GM06990 (cell line): ENCODE results near the gene PSME2.

Experiments used
- DNase-seq: peaks from one replicate; pipeline ENCODE4 v3.0.0-alpha.2; 2011; ENCODE audit not compliant: insufficient read length; ENCODE audit errors: extremely low read depth
- H3K27me3 ChIP-seq: replicated peaks from 2 replicates; pipeline ENCODE4 v1.6.0; 2011; ENCODE audit warnings: low read length; ENCODE audit not compliant: control insufficient read depth, insufficient read depth
- H3K36me3 ChIP-seq: 2 replicates; pipeline ENCODE4 v1.5.1; 2011; ENCODE audit warnings: low read length; ENCODE audit not compliant: control insufficient read depth, insufficient read depth
- H3K4me3 ChIP-seq: replicated peaks from 2 replicates; pipeline ENCODE4 v1.5.1; 2011; ENCODE audit warnings: low read depth, mild to moderate bottlenecking, control low read depth, low read length
- TF ChIP-seq, protein P1 (sequence below): IDR thresholded peaks from 2 replicates; pipeline ENCODE4 v1.5.1; 2011; ENCODE audit warnings: low read length, control low read depth, mild to moderate bottlenecking, inconsistent platforms; ENCODE audit not compliant: insufficient read depth, poor library complexity, severe bottlenecking

Gene PSME2

DNA sequence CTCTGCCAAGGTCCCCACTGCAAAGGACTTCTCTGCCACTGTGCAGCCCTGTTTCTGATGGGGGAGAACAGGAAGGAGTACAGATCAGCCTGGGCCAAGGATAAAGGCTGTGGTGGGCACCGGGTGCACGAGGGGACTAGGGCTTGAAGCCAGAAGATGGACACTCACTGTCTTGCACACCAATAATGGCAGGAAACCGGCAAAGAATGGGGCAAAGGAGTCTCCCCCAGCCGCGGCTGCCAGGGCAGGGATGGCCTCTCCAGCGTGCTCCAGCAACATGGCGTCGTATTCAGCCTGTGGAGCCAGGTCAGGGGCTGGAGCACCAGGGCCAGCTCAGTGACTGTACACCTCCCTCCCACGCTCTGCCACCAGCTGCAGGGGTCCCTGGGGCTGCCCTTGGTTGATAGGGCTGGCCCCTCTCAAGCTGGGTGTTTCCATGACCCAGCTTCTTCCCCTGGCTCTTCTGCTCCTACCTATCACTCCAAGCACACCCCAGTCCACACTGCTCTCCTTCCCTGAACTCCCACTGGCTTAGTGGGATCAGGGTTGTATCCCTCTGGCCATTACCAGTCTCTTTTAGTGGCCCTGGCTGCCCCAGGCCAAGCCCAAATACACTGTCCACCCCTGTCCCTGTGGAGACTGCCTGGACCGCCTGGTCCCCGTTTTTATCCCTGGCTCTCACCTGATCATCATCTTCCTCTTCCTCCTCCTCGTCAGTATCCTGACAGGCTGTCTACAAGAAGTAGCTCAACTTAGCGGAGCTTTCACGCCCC lies 35.9 kb upstream of the PSME2 start:
- TF ChIP-seq, protein P1, sequence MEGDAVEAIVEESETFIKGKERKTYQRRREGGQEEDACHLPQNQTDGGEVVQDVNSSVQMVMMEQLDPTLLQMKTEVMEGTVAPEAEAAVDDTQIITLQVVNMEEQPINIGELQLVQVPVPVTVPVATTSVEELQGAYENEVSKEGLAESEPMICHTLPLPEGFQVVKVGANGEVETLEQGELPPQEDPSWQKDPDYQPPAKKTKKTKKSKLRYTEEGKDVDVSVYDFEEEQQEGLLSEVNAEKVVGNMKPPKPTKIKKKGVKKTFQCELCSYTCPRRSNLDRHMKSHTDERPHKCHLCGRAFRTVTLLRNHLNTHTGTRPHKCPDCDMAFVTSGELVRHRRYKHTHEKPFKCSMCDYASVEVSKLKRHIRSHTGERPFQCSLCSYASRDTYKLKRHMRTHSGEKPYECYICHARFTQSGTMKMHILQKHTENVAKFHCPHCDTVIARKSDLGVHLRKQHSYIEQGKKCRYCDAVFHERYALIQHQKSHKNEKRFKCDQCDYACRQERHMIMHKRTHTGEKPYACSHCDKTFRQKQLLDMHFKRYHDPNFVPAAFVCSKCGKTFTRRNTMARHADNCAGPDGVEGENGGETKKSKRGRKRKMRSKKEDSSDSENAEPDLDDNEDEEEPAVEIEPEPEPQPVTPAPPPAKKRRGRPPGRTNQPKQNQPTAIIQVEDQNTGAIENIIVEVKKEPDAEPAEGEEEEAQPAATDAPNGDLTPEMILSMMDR: no peak
- DNase-seq: no peak
- no peaks in the 10 kb centered on the region for H3K27me3 ChIP-seq
- H3K36me3 ChIP-seq: peaks cover 77% of the 10 kb centered on the region
- H3K4me3 ChIP-seq: no peak overlapping the region

DNA sequence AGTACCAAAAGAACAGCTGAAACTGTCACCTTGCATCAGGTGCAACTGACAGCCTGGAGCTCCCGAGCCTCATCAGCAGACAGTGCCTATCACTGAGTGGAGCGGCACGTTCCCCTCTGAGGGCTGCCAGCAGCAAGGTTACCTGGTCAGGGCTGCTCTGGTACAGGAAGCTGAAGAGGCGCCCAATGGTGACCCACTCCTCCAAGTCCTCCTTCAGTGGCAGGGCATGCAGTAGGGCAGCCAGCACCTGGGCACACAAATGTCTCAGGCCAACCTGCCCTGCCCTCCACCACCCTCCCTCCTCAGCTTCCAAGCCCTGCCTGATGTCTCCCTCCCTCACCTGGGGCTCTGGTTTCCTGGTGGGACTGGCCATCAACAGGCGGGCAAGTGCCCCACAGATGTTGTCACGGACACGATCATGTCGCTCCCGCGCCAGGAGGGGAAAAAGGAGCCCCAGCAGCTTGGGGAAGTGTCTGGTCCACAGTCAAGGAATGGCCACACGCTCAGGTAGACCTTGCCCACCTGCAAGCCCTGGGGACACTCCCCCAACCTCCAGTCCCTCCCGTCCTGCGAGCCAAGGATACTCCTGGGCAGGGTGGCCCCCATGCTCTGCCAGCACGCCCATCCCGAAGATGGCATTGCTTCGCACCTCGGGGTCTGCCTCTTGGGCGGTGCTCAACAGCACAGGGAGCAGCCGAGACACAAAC lies 35.1 kb upstream of the PSME2 start:
- TF ChIP-seq, protein P1: no peak
- H3K4me3 ChIP-seq: no peak overlapping the region
- no peak for DNase-seq
- H3K27me3 ChIP-seq: no peaks in the 10 kb centered on the region
- peaks cover 76% of the 10 kb centered on the region for H3K36me3 ChIP-seq

DNA sequence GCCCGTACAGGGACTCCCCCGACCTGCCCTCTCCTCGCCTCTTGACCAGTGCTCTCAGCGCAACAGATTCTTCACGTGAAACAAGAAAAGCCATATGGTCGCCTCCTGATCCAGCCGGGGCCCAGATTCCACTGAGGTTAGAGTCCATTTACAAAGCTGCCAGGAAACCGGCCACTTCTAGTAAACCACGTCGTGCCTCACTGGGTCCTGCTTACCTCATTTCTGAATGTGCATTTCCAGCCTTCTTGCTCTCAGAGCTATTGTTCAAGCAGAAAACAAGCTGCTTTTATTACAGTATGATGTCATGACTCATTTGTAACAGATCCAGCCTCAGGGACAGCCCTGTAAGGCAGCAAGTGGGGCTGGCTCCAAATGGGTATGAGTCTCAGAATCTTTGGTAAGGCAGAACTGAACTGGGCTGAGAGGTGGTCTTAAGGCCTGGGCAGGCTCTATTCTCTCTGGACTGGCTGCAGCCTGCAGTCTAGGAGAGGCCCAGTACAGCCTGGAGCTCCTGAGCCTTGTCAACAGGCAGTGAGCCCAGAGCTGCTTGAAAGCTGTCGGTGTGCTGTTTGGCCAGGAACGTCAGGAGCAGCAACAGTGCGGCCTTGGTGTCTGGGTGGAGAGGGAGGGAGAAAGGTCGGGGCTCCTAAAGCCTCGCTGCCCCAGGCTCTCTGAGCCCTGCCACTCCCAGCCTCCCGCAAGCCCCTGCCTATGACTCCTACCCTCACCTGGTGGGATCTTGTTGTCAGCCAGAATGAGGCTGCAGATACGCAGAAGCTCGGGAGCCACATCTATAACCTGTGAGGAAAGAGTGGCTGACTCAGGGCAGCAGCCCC lies 33.8 kb upstream of the PSME2 start:
- DNase-seq: no peak
- H3K36me3 ChIP-seq: peaks cover 68% of the 10 kb centered on the region

GRCh38 chr14:24179294-24179960 lies 33.0 kb upstream of the PSME2 start:
- H3K4me3 ChIP-seq: no peak overlapping the region
- H3K27me3 ChIP-seq: no peaks in the 10 kb centered on the region
- peaks cover 64% of the 10 kb centered on the region for H3K36me3 ChIP-seq
- no peak for DNase-seq
- TF ChIP-seq, protein P1: no peak

More for the DNA sequence above, 33.8 kb upstream of the PSME2 start:
- TF ChIP-seq, protein P1: no peak
- Histone ChIP-seq H3K27me3 (no peaks in the 10 kb centered on the region), H3K4me3 (no peak overlapping the region)

- TF ChIP-seq, protein P1: no peak
- no peak for DNase-seq
- no peaks in the 10 kb centered on the region for H3K27me3 ChIP-seq
- no peak overlapping the region for H3K4me3 ChIP-seq
- peaks cover 58% of the 10 kb centered on the region for H3K36me3 ChIP-seq
Observed at GRCh38 chr14:24178399-24179178, 32.2 kb upstream of the PSME2 start.
